ENCODE measurements around the gene HLA-DQA1.

GRCh38 chr6:32608362-32608761 is 28.8 kb upstream of the HLA-DQA1 start:
- TF ChIP-seq CTCF (IDR thresholded peaks at IDR 0.05; ENCODE audit: insufficient read depth, low read length, poor library complexity, severe bottlenecking) = no peak
- TF ChIP-seq EZH2phosphoT487 (conservative IDR thresholded peaks at IDR 0.05; ENCODE audit: low read length) = no peak
